ENCODE results near the gene POLR2A.

DNA sequence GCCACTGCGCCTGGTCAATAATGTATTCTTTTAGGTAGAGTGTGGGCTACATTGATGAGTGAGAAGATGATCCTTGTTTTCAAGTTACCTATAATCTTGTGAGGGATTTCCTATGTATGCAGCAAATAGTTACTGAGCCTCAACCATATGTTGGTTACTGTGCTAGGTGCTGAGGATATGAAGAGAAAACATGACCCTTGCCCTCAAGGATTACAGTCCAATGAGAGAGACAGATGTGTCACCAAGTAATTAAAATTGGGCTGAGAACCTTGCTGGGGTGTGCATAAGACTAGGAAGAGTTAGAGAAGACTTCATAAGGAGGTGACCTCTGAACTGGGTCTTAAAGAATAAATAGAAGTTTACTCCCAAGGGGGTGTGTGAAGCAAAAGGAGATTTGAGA lies 7.4 kb downstream of the POLR2A start:
- TF ChIP-seq, protein P1, sequence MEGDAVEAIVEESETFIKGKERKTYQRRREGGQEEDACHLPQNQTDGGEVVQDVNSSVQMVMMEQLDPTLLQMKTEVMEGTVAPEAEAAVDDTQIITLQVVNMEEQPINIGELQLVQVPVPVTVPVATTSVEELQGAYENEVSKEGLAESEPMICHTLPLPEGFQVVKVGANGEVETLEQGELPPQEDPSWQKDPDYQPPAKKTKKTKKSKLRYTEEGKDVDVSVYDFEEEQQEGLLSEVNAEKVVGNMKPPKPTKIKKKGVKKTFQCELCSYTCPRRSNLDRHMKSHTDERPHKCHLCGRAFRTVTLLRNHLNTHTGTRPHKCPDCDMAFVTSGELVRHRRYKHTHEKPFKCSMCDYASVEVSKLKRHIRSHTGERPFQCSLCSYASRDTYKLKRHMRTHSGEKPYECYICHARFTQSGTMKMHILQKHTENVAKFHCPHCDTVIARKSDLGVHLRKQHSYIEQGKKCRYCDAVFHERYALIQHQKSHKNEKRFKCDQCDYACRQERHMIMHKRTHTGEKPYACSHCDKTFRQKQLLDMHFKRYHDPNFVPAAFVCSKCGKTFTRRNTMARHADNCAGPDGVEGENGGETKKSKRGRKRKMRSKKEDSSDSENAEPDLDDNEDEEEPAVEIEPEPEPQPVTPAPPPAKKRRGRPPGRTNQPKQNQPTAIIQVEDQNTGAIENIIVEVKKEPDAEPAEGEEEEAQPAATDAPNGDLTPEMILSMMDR (IDR thresholded peaks at IDR 0.05), result no peak
- TF ChIP-seq POLR2A (IDR thresholded peaks at IDR 0.05), result no peak
- no peak for TF ChIP-seq POLR2AphosphoS5 (IDR thresholded peaks at IDR 0.05)

Measured in breast epithelium (tissue), 3 donors.